SW 1271 (cell line): ENCODE data around the gene DTNA.
"Not testable (repeated sequence)": the region's sequence is repeated elsewhere in the genome, so short reads cannot be mapped to it uniquely, and the experiment has no call there.

Experiments
- DNase-seq, 2 experiments: peaks; one replicate each; lab custom pipeline; 2025; lab: John Stamatoyannopoulos, UW

The DTNA gene

DNA sequence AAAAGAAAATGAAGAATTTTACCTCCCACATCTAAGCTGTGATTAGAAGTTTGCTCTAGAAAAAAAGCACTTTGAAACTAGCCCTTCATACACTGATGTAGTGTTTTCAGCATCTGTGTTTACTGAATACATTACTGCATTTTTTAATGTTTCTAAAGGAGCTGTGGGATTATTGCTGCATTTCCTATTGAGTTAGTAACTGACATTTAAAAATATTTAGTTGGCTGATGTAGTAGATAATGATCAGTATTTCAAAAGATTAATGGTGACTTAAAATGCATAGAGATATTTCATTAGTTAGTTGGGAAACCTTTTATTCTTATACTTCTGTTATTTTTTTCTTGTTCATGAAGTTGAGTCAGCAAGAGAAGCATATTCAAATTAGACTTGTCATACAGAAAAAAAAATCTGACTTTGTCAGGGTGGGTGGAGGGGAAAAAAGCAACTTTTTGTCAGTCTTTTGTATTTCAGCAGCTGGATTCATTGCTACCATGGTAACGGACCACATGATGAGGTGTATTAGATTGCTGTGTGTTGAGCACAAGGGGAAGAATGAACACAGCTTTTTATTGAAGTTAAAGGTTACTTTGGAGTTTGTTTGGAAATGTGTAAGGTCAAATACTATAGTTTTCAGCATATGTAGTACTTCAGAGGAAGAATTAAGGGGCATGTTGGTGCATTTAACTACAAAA, at the start of gene DTNA:
Gene DTNA, plus strand, starts transcription at position 549 of the 692 bp plus-strand sequence. CDS start 45,679 bp downstream, outside the sequence.
- peak in 1 of 2 experiments; percentile 52 for DNase-seq

DNA sequence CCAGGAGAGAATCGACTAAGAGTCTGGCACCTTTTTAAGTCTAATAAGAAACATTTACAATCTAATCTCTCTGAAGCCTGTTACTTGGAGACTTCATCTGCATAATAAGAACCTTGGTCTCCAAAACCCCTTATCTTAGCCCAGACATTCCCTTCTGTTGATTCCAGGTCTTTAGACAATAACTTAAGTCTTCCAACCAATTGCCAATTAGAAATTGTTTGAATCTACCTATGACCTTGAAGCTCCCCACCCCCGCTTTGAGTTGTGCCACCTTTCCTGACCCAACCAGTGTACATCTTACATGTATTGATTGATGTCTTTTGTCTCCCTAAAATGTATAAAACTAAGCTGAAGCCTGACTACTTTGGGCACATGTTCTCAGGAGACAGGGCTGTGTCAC, 49.5 kb upstream of the DTNA start:
- DNase-seq, result no peak

DNA sequence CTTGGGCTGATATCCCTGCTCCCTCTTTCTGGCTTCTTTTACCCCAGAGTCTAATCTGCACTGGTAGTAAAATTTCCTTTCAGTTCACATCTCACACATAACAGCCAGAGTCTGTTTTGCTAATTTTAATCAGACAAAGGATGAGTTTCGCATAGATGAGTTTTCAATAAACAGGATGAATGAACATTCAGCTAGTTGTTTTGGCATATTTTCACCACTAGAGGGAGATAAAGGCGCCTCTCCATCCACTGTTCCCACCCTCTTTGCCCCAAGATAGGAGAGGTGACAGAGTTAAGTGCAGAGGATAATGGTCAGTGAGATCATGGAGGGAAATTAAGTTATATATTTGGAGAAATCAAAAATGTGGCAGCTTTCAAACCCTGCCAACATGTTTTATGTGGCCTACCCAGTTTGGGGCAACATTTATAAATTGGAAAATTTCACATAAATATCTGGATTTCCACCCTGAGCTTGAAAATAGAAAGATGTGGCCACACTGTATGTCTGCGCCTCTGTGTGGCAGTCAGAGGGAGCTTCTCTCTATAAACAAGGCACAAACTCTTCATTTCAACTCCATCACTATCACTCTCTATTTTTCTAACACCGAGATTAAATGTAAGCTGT, 48.5 kb upstream of the DTNA start:
- DNase-seq, result peak in 1 of 2 experiments; percentile 72

DNA sequence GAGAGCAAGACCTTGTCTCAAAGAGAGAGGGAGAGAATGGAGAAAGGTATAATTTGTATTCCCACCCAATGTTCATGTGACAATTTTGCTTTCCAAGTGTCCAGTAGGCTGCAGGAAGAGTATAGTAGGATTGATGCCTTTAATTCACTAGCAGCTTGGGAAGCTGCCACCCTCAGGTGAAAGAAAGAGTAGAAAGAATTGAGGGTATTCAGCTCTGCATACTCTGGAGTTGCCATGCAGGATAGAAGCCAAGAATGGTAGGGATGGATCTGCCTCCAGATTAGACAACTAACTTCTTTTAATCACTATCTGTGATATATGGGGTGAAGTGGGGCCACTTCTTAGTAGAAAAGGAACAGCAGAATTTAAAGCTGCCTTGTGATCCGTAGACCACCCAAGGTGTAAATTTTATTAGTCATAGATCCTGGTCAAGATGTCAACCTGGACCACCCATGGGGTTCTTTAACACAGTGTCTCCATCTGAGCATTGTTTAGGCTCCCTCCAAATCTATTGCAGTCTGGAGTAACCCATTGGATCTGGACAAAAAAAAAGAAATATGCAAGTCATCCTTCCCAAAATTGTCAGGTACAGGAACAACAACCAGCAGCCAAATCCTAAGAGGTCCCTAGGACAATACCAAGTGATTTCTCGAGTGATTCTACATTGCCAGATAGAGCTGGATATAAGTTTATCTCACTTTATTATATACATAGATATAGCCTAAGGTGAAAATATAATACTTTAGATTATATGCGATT, 33.1 kb upstream of the DTNA start:
- no peak for DNase-seq

DNA sequence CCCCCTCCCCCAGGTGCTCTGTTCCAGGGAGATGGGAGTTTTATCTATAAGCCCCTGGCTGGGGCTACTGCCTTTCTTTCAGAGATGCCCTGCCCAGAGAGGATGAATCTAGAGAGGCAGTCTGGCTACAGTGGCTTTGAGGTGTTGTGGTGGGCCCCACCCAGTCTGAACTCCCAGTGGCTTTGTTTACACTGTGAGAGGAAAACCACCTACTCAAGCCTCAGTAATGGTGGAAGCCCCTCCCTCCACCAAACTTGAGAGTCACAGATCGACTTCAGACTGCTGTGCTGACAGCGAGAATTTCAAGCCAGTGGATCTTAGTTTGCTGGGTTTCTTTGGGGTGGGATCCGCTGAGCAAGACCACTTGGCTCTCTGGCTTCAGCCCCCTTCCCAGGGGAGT, 20.3 kb upstream of the DTNA start:
- not testable (repeated sequence) for DNase-seq

DNA sequence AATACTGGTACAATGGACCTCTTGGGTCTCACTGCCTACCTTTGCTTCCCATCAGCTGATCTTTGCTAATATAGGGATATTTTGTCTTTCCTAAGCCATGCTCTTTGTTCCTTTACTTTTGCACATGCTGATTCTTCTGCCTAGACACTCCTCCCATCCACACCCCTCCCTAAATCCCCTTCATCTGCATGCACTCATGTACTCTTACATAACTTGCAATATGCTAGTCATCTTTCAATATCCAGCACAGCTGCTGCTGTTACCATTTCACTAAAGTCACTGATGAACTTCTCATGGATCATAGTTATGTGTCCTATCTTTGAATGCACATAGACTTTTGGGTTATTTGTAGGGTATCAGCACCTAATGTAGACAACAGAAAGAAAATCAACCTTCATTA, 18.5 kb upstream of the DTNA start:
- no peak for DNase-seq

DNA sequence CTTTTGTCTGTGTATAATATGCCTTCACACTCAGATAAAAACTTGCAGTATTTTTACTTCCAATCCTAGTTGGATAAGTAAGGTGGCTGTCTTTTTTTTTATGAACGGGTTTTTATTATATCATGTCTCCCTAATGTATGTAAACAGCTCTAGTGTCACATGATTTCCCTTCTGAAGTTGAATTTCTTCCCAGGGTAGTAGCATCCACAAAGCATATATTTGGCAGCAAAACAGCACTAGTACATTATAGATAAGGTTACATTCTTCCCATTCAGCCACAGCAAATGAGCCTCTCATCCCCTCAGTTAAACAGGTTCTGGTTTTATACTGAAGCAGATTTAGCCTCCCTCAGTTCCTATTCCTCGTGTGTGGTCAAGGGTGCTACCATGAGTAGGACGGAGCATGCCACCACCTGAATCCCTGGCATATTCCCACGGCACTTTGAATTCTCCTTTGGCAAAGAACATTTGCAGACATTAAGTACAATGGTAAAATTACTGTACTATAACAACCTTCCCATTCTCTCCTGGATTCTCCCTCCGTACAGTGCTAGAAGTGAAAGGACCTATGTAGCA, 15.4 kb upstream of the DTNA start:
- no peak for DNase-seq

DNA sequence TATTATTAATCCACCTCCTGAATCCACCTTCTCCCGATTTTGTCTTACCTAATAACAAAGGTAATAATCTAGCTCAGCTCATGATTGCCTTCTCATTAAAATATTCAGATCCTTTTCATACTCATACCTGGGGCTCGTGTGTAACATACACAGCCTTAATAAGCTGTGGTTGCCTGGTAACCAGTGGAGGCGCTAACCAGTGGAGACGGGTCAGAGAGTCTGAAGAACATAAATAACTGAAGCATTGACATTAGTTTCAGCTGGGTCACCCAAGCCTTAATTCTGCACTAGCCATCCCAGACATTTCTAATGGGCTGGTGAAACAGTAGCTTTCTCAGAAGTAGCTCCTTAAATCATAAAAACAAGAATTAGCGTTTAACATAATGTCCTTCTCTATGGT, 14.8 kb upstream of the DTNA start:
- DNase-seq, result no peak

DNA sequence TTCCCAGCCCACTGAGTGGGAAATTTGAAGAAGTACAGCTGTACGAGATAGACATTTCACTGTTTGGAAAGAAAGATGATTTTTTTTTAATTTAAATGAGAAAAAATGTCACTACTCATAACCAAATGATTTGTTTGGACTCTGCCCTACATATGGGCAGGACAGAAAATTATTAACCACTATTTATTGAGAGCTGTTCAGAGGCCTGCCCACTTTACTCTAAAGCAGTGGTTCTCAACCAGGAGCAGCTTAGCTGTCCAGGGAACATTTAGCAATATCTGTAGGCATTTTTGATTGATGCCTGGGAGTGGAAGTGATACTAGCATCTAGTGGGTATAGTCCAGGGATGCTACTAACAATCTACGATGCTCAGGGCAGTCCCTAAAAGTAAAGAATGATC, 13.4 kb upstream of the DTNA start:
- DNase-seq, result no peak

DNA sequence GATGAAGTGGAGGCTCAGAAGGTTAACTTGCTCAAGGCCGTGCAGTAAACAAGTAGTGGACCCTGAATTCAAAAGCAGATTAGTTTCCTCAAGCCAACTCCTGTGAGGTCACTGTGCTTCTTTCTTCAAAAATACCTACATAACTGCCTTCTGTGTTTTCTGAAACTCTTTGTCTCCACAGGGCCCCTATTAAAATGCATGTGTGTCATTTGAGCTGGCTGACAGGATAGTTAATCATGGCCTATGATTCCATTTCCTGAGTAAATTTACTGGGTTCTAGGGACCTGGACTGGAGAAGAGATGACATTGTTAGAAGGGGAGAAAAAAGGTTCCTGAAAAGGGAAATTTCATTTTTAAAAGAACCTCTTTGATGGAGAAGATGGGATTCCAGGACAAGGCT, 12.9 kb upstream of the DTNA start:
- DNase-seq, result no peak

DNA sequence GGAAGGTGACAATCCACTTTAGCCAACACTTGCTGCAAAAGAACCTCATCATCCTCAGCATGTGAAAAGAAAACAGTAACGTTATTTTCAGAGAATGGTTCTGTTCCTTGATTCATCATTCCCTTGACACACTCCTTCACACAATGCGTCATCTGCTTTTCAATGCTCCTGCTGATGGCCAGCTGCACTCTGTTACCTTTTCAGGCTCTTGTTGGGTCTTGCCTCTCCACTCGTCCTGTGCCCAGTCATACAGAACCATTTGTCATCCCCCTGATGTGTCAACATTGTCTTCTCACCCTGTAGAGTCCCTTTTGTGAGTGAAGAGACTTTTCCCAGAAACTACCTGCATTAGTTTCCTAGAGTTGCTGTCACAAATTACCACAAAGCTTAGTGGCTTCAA, 12.2 kb upstream of the DTNA start:
- no peak for DNase-seq

DNA sequence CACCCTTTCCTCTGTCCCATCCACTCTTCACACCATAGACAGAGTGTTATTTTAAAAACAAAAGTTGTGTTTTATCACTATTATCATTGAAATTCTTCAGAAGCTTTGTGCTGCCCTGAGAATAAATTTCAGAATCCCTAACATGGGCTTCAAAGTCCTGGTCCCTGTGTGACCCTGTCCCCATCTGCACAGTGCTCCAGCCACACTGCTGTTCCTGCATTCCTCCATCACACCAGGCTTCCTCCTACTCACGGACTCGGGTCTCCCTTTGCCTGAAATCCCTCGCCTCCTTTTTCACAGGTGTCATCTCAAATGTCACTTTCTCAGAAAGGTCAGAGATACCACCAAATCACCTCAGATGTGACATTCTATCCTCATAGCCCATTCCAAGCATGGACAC, 8.2 kb upstream of the DTNA start:
- DNase-seq, result no peak

DNA sequence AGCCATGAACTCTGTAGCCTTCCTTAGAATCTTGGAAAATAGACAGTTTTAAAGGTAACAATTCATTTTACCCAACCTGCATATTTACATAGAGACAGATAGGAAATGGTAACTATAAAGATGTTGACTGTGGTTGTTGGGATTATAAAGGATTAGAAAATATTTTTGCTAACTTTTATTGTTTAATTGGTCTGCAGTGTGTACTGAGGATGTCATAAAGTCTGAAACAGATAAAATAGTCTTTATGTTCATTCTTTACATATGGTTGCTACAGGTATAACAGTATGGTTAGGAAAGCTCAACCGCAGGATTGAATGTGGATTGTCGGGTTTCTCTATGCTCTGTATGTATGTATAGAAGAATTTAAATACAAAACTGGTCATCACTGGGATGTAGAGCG, 7.3 kb upstream of the DTNA start:
- no peak for DNase-seq

DNA sequence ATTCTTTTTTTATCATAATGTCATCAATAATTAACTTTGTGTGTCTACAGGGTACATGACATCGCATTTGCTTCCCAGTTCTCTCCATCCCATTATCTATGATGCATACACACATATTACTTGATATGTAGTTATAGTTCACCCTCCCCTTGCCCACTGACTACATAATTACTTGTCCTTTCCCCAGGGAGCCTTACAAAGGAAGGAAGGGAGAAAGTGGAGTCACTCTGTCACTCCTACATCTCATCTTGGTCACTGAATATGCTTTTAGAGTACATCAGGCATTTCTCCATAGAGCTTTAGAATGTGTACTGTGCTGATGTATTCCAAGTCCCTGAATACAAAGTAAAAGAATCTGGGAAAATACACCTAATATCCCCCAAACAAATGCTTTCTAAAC, 6.0 kb upstream of the DTNA start:
- no peak for DNase-seq

DNA sequence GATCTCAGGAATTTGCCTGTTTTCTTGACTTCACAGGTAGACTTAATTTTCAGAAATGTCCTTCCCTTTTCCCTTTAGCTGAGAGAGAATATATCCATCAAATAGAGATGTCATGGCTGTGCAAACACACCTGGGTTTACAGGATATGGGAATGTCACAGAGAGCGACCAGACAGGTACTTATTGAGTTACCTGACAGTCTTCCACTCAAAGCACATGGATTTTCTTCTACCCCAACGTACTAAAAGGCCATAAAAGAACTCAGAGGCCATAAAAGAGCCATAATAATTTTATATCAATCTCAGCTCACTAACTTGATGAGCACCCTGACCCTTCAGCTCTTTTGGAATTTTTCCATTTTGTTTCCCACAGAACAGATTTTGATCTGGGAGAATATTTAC, 5.3 kb upstream of the DTNA start:
- DNase-seq, result no peak

DNA sequence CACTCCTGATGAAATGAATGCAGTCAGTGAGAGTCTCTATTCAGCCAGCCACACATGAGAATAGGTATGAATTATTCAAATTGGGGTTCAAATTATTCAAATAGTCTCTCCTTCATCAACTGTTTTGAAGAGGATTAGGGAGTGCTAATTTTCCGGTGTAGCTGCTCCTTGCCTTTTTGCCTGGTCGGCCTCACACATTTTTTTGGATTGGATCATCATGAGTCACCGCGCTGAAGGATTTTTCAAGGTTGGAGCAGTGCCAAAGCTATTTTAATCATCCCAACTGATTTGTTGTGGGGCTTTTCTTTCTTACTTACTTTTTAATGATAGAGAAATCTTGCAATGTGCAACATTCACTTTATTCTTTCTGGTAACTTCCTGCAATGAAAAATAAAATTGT, 2.4 kb upstream of the DTNA start:
- peak; percentile 47 to 86 for DNase-seq

DNA sequence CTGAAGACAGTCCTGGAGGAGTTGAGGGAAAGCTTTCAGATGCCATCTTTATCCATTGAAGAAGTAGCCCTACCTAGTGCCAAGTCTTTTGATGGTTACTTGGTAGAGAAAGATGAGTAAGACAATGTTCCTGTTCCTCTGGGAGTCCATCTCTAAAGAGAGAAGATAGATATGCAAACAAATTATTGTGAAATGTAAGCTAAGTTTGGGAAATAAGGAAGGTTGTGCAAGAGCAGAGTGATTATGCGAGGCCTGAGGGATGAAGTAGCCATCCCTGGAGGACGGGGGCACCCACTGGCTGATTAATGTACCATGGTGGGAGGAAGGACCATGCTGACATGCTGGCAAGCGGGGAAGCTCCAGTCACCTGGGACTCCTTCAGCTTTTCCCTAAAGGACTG, 994 bp upstream of the DTNA start:
- DNase-seq, result peak in 1 of 2 experiments; percentile 20

DNA sequence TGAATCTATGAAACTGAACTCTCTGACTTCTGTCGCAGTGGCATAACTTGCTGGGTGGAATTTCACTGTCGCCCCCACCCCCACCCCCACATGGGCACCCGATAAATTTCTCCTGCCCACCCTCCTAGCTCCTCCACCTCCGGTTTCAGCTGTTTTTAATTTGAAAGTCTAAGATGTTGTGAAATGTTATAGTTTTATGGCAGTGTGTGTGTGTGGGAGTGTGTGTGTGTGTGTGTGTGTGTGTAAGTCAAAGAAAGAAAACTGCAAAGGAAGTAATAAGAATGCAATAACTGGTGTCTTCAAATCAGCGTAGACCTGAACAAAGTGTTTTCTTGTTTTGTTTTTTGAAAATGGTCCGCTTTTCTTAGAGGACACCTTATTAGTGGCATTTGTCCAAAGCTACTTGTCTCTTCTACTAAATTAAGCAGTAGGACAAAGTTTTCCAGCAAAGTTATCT, 388 bp downstream of the DTNA start:
- DNase-seq, result no peak

DNA sequence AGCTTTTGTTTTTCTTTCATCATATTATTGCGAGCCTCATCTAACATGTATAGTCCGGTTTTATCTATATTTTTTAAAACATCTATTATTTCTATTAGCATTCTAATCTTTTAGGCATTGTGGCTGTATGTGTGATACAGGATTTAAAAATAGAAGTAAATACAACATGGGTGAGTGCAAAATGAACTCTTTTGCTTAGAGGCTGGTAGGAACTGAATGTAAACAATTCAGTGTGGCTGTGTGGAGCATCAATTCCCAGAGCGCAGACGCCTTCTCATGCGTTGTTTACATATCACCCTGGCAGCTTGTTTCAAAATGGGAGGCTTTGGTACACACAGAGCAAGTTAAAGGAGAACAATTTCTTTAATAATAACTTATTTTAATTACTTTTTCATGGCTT, 836 bp downstream of the DTNA start:
- no peak for DNase-seq

DNA sequence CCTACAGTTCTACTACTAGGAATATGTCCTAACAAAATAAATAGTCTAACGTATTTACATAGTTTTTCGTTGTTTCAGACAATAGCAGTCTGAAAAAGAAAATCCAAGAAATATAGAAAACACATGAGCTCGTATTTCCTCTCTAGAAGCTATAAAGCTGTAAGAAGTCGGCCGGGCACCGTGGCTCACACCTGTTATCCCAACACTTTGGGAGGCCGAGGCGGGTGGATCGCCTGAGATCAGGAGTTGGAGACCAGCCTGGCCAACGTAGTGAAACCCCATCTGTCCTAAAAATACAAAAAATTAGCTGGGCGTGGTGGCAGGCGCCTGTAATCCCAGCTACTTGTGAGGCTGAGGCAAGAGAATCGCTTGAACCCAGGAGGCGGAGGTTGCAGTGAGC, 6.0 kb downstream of the DTNA start:
- not testable (repeated sequence) for DNase-seq

DNA sequence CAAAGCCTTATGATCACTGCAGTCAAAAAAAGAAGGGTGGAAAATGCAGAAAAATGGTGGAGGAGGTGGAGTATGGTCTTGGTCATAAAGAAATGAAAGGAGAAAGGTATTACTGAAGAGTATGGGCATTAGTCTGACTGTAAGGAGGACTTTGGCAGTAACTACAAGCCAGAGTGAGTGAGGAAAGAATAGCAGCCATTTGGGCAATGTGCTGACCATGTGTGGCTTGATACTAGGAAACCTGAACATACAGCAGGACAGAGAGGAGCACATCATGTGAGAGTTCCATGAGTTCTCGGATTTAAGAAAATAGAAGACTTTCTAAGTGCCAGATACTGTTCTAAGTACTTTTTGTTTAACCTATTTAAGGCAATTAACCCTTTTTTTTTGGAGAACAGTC, 8.5 kb downstream of the DTNA start:
- no peak for DNase-seq

DNA sequence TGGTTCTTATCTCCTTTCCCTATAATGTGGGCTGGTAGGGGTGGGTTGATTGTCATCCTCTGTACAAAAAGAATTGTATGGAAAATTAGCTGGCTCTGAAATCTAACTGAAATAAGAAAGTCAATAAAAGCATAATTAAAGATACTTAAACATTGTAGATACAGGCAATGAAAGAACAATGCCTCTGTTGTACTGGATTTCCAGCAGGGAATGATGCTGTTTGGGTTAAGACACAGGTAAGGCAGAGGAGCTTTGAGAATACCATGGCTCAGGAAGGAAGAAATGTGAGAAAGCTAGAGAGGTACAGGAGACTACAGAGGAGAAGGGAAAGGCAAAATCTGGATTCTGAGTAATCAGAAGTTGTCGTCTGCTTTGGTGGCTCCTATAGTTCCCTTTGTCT, 10.1 kb downstream of the DTNA start:
- DNase-seq, result no peak

DNA sequence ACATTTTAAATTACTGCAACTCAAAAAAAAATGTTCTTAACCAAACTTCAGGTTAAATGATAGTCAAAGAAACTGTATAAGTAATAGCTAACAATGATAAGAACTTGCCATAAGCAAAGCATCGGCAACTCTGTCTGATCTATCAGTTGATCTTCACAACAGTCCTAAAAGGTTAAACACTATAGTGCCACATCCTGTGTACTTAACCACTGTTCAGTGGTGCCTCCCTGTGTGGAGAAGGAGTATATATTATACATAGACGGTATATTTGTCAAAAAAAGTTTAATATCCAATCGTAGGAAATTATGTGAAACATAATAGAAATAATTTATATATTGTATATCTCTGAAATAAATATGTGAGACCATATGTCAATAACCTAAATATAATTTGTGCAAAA, 13.0 kb downstream of the DTNA start:
- peak in 1 of 2 experiments; percentile 21 for DNase-seq
